Smooth muscle cell (in vitro differentiated cells): ENCODE results near the gene CADPS. TPM values are rescaled to one million over a fixed set of nuclear protein-coding genes. Genes with fewer than 3 reads are reported as not detected.
A peak's percentile ranks its signal among the peaks of the same experiment; 100 is the strongest.

ENCODE experiments used
- DNase-seq: peaks from one replicate; lab custom pipeline; 2025; ENCODE audit not compliant: unreplicated experiment; lab: John Stamatoyannopoulos, UW
- H2AFZ ChIP-seq: fragments of 200-600 bp; sonication (generic); 2 replicates; pipeline ENCODE4 v1.6.0; 2016; ENCODE audit warnings: antibody characterized with exemption, low read depth, mild to moderate bottlenecking
- H3F3A ChIP-seq: fragments of 200-600 bp; sonication (generic); 2 replicates; pipeline ENCODE4 v1.6.0; 2017; ENCODE audit warnings: antibody characterized with exemption, low read depth
- H3K27ac ChIP-seq: fragments of 200-600 bp; sonication (generic); 2 replicates; pipeline ENCODE4 v1.5.1; 2016; ENCODE audit warnings: low read depth, mild to moderate bottlenecking
- H3K27me3 ChIP-seq: fragments of 200-600 bp; sonication (generic); 2 replicates; pipeline ENCODE4 v1.6.1; 2016; ENCODE audit warnings: low read depth, mild to moderate bottlenecking
- H3K36me3 ChIP-seq: fragments of 200-600 bp; sonication (generic); 2 replicates; pipeline ENCODE4 v1.5.1; 2016; ENCODE audit warnings: low read depth
- H3K4me1 ChIP-seq: fragments of 200-600 bp; sonication (generic); 2 replicates; pipeline ENCODE4 v1.5.1; 2016; ENCODE audit warnings: low read depth
- H3K4me2 ChIP-seq: fragments of 200-600 bp; sonication (generic); 2 replicates; pipeline ENCODE4 v1.6.0; 2016; ENCODE audit warnings: mild to moderate bottlenecking
- H3K4me3 ChIP-seq: fragments of 200-600 bp; sonication (generic); 2 replicates; pipeline ENCODE4 v1.5.1; 2016; ENCODE audit warnings: mild to moderate bottlenecking
- H3K79me2 ChIP-seq: fragments of 200-600 bp; sonication (generic); 2 replicates; pipeline ENCODE4 v1.6.0; 2016; ENCODE audit warnings: low read depth, mild to moderate bottlenecking
- H3K9ac ChIP-seq: fragments of 200-600 bp; sonication (generic); 2 replicates; pipeline ENCODE4 v1.6.0; 2016; ENCODE audit warnings: low read depth
- H3K9me3 ChIP-seq: fragments of 200-600 bp; sonication (generic); replicated peaks from 2 replicates; pipeline ENCODE4 v1.5.1; 2016; ENCODE audit warnings: low read depth
- H4K20me1 ChIP-seq: fragments of 200-600 bp; sonication (generic); 2 replicates; pipeline ENCODE4 v1.6.0; 2016; ENCODE audit warnings: low read depth
- WGBS: methylation state at CpG from one replicate; pipeline ENCODE4 v1.1.7; 2016; ENCODE audit warnings: low lambda C conversion rate; 5-methylcytosine and 5-hydroxymethylcytosine counted together
- polyA plus RNA-seq: library from polyadenylated mRNA; unstranded; fragments of >200 nt; fragmentation: Nextera tagmentation; extraction: Ambion mirVana; gene quantifications from 2 replicates; pipeline ENCODE4 v1.2.1, GENCODE V29; 2016
- total RNA-seq: library from RNA; depleted of rRNA; stranded (reverse); fragments of >200 nt; gene quantifications from 2 replicates; pipeline ENCODE4 v1.2.3, GENCODE V29; 2014
- TF ChIP-seq, protein P1 (sequence below): fragments of 200-600 bp; sonication (generic); IDR thresholded peaks from 2 replicates; pipeline ENCODE4 v1.5.1; 2017; ENCODE audit warnings: borderline replicate concordance, mild to moderate bottlenecking, antibody characterized with exemption; ENCODE audit not compliant: insufficient read depth, poor library complexity, severe bottlenecking

CADPS gene
- total and polyA plus RNA-seq, 2 experiments from 2014 or later, result 4.4 to 38.4 TPM

GRCh38 chr3:62562017-62562416, 313.2 kb downstream of the CADPS start:
- Histone ChIP-seq H4K20me1 (no peaks in the 10 kb centered on the region), H3K27me3 (no peaks in the 10 kb centered on the region), H3K4me1 (no peaks in the 10 kb centered on the region), H3K36me3 (no peaks in the 10 kb centered on the region), H3K27ac (no peak overlapping the region), H3K79me2 (no peaks in the 10 kb centered on the region), H3K9me3 (no peaks in the 10 kb centered on the region), H3F3A (no peaks in the 10 kb centered on the region), H3K4me3 (no peak overlapping the region), H3K4me2 (peak overlapping the region; percentile 2), H3K9ac (no peak overlapping the region), H2AFZ (no peak overlapping the region)
- TF ChIP-seq, protein P1, sequence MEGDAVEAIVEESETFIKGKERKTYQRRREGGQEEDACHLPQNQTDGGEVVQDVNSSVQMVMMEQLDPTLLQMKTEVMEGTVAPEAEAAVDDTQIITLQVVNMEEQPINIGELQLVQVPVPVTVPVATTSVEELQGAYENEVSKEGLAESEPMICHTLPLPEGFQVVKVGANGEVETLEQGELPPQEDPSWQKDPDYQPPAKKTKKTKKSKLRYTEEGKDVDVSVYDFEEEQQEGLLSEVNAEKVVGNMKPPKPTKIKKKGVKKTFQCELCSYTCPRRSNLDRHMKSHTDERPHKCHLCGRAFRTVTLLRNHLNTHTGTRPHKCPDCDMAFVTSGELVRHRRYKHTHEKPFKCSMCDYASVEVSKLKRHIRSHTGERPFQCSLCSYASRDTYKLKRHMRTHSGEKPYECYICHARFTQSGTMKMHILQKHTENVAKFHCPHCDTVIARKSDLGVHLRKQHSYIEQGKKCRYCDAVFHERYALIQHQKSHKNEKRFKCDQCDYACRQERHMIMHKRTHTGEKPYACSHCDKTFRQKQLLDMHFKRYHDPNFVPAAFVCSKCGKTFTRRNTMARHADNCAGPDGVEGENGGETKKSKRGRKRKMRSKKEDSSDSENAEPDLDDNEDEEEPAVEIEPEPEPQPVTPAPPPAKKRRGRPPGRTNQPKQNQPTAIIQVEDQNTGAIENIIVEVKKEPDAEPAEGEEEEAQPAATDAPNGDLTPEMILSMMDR, result no peak
- 17% methylated on average over 2 of the region's 2 CpGs for WGBS
- DNase-seq, result no peak

- Histone ChIP-seq H3F3A (no peaks in the 10 kb centered on the region), H3K27ac (no peak overlapping the region), H3K27me3 (no peaks in the 10 kb centered on the region), H4K20me1 (no peaks in the 10 kb centered on the region), H3K9ac (no peak overlapping the region), H3K9me3 (no peaks in the 10 kb centered on the region), H3K4me1 (no peaks in the 10 kb centered on the region), H3K79me2 (no peaks in the 10 kb centered on the region), H3K36me3 (no peaks in the 10 kb centered on the region), H3K4me2 (no peak overlapping the region), H3K4me3 (no peak overlapping the region), H2AFZ (no peak overlapping the region)
- TF ChIP-seq, protein P1, result peak; percentile 45
- 51% methylated on average over 2 of the region's 2 CpGs for WGBS
- DNase-seq, result no peak
Observed at GRCh38 chr3:62559831-62560445, 315.3 kb downstream of the CADPS start.

GRCh38 chr3:62558549-62559112, 316.6 kb downstream of the CADPS start:
- H3K27me3 ChIP-seq, result peaks cover 4% of the 10 kb centered on the region
- no peak overlapping the region for H3K27ac ChIP-seq
- no peak overlapping the region for H3K9ac ChIP-seq
- H3F3A ChIP-seq, result no peaks in the 10 kb centered on the region
- no peaks in the 10 kb centered on the region for H3K36me3 ChIP-seq
- H3K4me1 ChIP-seq, result no peaks in the 10 kb centered on the region
- TF ChIP-seq, protein P1, result peak; percentile 56
- no peak overlapping the region for H3K4me2 ChIP-seq
- no peak overlapping the region for H3K4me3 ChIP-seq
- no peak overlapping the region for H2AFZ ChIP-seq
- no peaks in the 10 kb centered on the region for H3K79me2 ChIP-seq
- no peaks in the 10 kb centered on the region for H3K9me3 ChIP-seq
- DNase-seq, result no peak
- no peaks in the 10 kb centered on the region for H4K20me1 ChIP-seq
- 39% methylated on average over 8 of the region's 8 CpGs for WGBS

DNA sequence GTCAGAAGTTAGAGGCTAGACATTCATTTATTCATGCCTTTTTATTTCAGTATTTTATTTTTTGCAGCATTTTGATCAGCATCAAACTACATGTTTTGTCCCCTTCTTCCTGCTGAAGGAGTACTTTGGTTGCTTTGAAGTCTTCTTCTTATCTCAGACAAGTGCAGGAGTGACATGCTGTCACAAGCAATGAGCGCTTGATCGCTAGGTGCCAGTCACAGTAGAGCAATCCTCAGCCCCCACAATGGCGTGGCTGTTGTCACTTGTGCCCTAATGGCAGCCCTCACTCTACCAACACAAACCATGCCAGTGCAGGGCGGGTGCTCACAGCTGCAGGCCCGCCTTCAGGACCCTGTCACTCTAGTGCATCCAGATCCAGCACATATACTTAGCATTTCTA, 317.2 kb downstream of the CADPS start:
- peaks cover 4% of the 10 kb centered on the region for H3K27me3 ChIP-seq
- 92% methylated on average over 5 of the region's 5 CpGs for WGBS
- H2AFZ ChIP-seq, result no peak overlapping the region
- H3K4me1 ChIP-seq, result no peaks in the 10 kb centered on the region
- no peak overlapping the region for H3K27ac ChIP-seq
- no peaks in the 10 kb centered on the region for H3F3A ChIP-seq
- H4K20me1 ChIP-seq, result no peaks in the 10 kb centered on the region
- no peak overlapping the region for H3K4me3 ChIP-seq
- TF ChIP-seq, protein P1, result no peak
- no peak overlapping the region for H3K4me2 ChIP-seq
- H3K36me3 ChIP-seq, result no peaks in the 10 kb centered on the region
- no peaks in the 10 kb centered on the region for H3K9me3 ChIP-seq
- no peak for DNase-seq
- H3K79me2 ChIP-seq, result no peaks in the 10 kb centered on the region
- H3K9ac ChIP-seq, result no peak overlapping the region
